NCI-H2171 treated with DMSO at 0.1 percent for 48 hours (cell line): ENCODE measurements around the gene PIK3R2.
"Not testable (repeated sequence)": the region's sequence is repeated elsewhere in the genome, so short reads cannot be mapped to it uniquely, and the experiment has no call there.

Source experiments
- DNase-seq: peaks from one replicate; lab custom pipeline; 2025; lab: John Stamatoyannopoulos, UW

PIK3R2 gene

GRCh38 chr19:18152817-18153555 is at the start of gene PIK3R2:
Gene PIK3R2 (plus strand): TSS chr19:18153163. CDS start chr19:18155880, 2,717 bp downstream.
- peak; percentile 98 for DNase-seq

- no peak for DNase-seq
Observed at GRCh38 chr19:18104793-18105131, 48.2 kb upstream of the PIK3R2 start.

- not testable (repeated sequence) for DNase-seq
Observed at GRCh38 chr19:18105259-18105658, 47.7 kb upstream of the PIK3R2 start.

GRCh38 chr19:18107235-18107634 is 45.7 kb upstream of the PIK3R2 start:
- no peak for DNase-seq

- DNase-seq, result no peak
Observed at GRCh38 chr19:18108897-18109296, 44.1 kb upstream of the PIK3R2 start.

- DNase-seq, result no peak
Observed at GRCh38 chr19:18109341-18109732, 43.6 kb upstream of the PIK3R2 start.

- DNase-seq, result no peak
Observed at GRCh38 chr19:18109733-18110608, 43.0 kb upstream of the PIK3R2 start.

- no peak for DNase-seq
Observed at GRCh38 chr19:18110609-18111232, 42.2 kb upstream of the PIK3R2 start.

- peak; percentile 61 for DNase-seq
Observed at GRCh38 chr19:18112989-18113478, 39.9 kb upstream of the PIK3R2 start.

GRCh38 chr19:18113827-18114226 is 39.1 kb upstream of the PIK3R2 start:
- DNase-seq, result no peak

GRCh38 chr19:18114483-18114882 is 38.5 kb upstream of the PIK3R2 start:
- no peak for DNase-seq

- no peak for DNase-seq
Observed at GRCh38 chr19:18117364-18117691, 35.6 kb upstream of the PIK3R2 start.

GRCh38 chr19:18117692-18118378 is 35.1 kb upstream of the PIK3R2 start:
- DNase-seq, result peak; percentile 86

GRCh38 chr19:18118420-18119012 is 34.4 kb upstream of the PIK3R2 start:
- no peak for DNase-seq

GRCh38 chr19:18119013-18119716 is 33.8 kb upstream of the PIK3R2 start:
- no peak for DNase-seq

- DNase-seq, result no peak
Observed at GRCh38 chr19:18119717-18120105, 33.3 kb upstream of the PIK3R2 start.

GRCh38 chr19:18120127-18120526 is 32.8 kb upstream of the PIK3R2 start:
- DNase-seq, result no peak

- DNase-seq, result no peak
Observed at GRCh38 chr19:18121166-18121565, 31.8 kb upstream of the PIK3R2 start.

GRCh38 chr19:18122424-18122823 is 30.5 kb upstream of the PIK3R2 start:
- no peak for DNase-seq

- no peak for DNase-seq
Observed at GRCh38 chr19:18122860-18123795, 29.8 kb upstream of the PIK3R2 start.
